SU-DHL-6 (cell line): Measurements from ENCODE around the gene HNRNPL.

ENCODE experiments used
- H2AFZ ChIP-seq: fragments of 200-600 bp; sonication (generic); 2 replicates; pipeline ENCODE4 v1.6.1; 2014; ENCODE audit warnings: low read depth, mild to moderate bottlenecking, moderate library complexity, mixed read lengths, antibody characterized with exemption, low read length; ENCODE audit not compliant: severe bottlenecking
- H3F3A ChIP-seq: fragments of 200-600 bp; shearing (Covaris generic); 2 replicates; pipeline ENCODE4 v1.6.0; 2016; ENCODE audit warnings: antibody characterized with exemption, mild to moderate bottlenecking; ENCODE audit not compliant: insufficient read depth
- H3K27ac ChIP-seq: fragments of 200-600 bp; sonication (generic); 2 replicates; pipeline ENCODE4 v1.5.1; 2016; ENCODE audit warnings: low read depth, mild to moderate bottlenecking, low read length, moderate library complexity, mixed read lengths
- H3K27me3 ChIP-seq: fragments of 200-600 bp; sonication (generic), shearing (Covaris generic); 2 replicates; pipeline ENCODE4 v1.6.0; 2014; ENCODE audit warnings: mild to moderate bottlenecking, low read length
- H3K36me3 ChIP-seq: fragments of 200-600 bp; sonication (generic); 2 replicates; pipeline ENCODE4 v1.6.1; 2014; ENCODE audit warnings: mild to moderate bottlenecking, low read length, mixed read lengths
- H3K4me2 ChIP-seq: fragments of 300-600, 200-600 bp; shearing (Covaris generic), sonication (generic); 2 replicates; pipeline ENCODE4 v1.6.0; 2014; ENCODE audit warnings: low read length, low read depth, mild to moderate bottlenecking; ENCODE audit not compliant: poor library complexity, severe bottlenecking
- H3K4me3 ChIP-seq: fragments of 200-600 bp; sonication (generic); 2 replicates; pipeline ENCODE4 v1.5.1; 2014; ENCODE audit warnings: antibody characterized with exemption, low read length, mild to moderate bottlenecking, mixed read lengths; ENCODE audit not compliant: insufficient read depth, poor library complexity, severe bottlenecking
- H3K79me2 ChIP-seq: fragments of 200-600 bp; sonication (generic); 2 replicates; pipeline ENCODE4 v1.6.1; 2014; ENCODE audit warnings: mild to moderate bottlenecking, low read length, moderate library complexity; ENCODE audit not compliant: insufficient read depth
- H3K9ac ChIP-seq: fragments of 200-600 bp; sonication (generic); 2 replicates; pipeline ENCODE4 v1.7.0; 2014; ENCODE audit warnings: mild to moderate bottlenecking, low read length
- H3K9me2 ChIP-seq: fragments of 200-600 bp; sonication (generic); replicated peaks from 2 replicates; pipeline ENCODE4 v1.6.1; 2014; ENCODE audit warnings: low read length; ENCODE audit not compliant: insufficient read depth
- H3K9me3 ChIP-seq: fragments of 200-600 bp; sonication (generic); 2 replicates; pipeline ENCODE4 v1.6.1; 2014; ENCODE audit warnings: low read length, mixed read lengths; ENCODE audit not compliant: insufficient read depth
- H4K20me1 ChIP-seq: fragments of 200-600 bp; sonication (generic); 2 replicates; pipeline ENCODE4 v1.6.1; 2014; ENCODE audit warnings: low read depth, mild to moderate bottlenecking, antibody characterized with exemption, low read length, moderate library complexity, mixed read lengths
- CTCF ChIP-seq: fragments of 200-600 bp; sonication (generic); IDR thresholded peaks from one replicate; pipeline ENCODE4 v1.5.1; 2017; ENCODE audit warnings: antibody characterized with exemption, mild to moderate bottlenecking, low read length, moderate library complexity; ENCODE audit not compliant: insufficient read depth, poor library complexity, severe bottlenecking
- EZH2phosphoT487 ChIP-seq: fragments of 200-600 bp; sonication (generic), shearing (Covaris generic); conservative IDR thresholded peaks from 2 replicates; pipeline ENCODE4 v1.6.1; 2018; ENCODE audit warnings: mild to moderate bottlenecking, antibody characterized with exemption, low read length, moderate library complexity, mixed read lengths

HNRNPL gene

DNA sequence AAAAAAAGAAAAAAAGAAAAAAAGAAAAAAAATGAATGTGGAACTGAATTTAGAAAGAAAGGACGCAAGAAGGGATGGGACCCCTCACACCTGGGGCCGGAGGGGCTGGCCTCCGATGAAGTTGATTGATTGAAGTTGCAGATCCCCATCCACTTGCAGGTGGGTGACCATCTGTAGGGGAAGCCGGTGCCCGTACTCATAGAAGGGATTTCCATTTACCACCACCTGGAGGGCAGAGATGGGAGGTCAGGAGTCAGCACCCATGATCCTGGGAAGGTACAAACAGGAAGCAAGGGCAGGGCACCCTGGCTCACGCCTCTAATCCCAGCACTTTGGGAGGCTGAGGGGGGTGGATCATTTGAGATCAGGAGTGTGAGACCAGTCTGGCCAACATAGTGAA lies 43.4 kb downstream of the HNRNPL start:
- H4K20me1 ChIP-seq: no peaks in the 10 kb centered on the region
- H2AFZ ChIP-seq: no peak overlapping the region
- no peaks in the 10 kb centered on the region for H3K9me3 ChIP-seq
- no peaks in the 10 kb centered on the region for H3K79me2 ChIP-seq
- no peaks in the 10 kb centered on the region for H3K9me2 ChIP-seq
- no peaks in the 10 kb centered on the region for H3K36me3 ChIP-seq
- H3F3A ChIP-seq: no peaks in the 10 kb centered on the region
- no peak overlapping the region for H3K4me2 ChIP-seq
- no peaks in the 10 kb centered on the region for H3K27me3 ChIP-seq
- no peak for TF ChIP-seq EZH2phosphoT487
- no peak for TF ChIP-seq CTCF
- no peak overlapping the region for H3K27ac ChIP-seq
- no peak overlapping the region for H3K4me3 ChIP-seq
- no peak overlapping the region for H3K9ac ChIP-seq

DNA sequence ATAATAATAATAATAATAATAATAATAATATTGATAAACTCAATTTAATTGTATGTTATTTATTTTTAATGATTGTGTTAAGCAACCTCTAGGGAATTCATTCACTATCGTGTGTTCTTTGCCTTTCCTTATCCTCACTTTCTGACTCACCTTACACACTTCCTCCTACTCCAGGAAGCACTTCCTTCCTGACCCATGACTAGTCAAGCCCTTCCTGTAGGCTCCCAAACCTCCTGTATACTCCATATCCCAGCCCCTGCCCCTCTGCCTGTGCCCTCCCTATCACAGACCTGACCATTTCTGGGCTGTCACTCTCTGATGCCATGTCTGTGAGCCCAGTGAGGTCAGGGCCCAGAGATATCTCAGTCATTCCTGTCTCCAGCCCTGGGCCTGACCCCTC lies 44.6 kb downstream of the HNRNPL start:
- no peak overlapping the region for H3K4me2 ChIP-seq
- H3K9me3 ChIP-seq: no peaks in the 10 kb centered on the region
- no peaks in the 10 kb centered on the region for H3F3A ChIP-seq
- no peaks in the 10 kb centered on the region for H3K79me2 ChIP-seq
- H3K27me3 ChIP-seq: no peaks in the 10 kb centered on the region
- no peaks in the 10 kb centered on the region for H3K9me2 ChIP-seq
- no peak overlapping the region for H3K4me3 ChIP-seq
- no peaks in the 10 kb centered on the region for H3K36me3 ChIP-seq
- H3K9ac ChIP-seq: no peak overlapping the region
- no peaks in the 10 kb centered on the region for H4K20me1 ChIP-seq
- TF ChIP-seq EZH2phosphoT487 (no peak), CTCF (no peak)
- no peak overlapping the region for H3K27ac ChIP-seq
- H2AFZ ChIP-seq: no peak overlapping the region

- Histone ChIP-seq H3K4me3 (no peak overlapping the region), H3K9me3 (no peaks in the 10 kb centered on the region), H2AFZ (no peak overlapping the region), H3K27ac (no peak overlapping the region), H3K79me2 (no peaks in the 10 kb centered on the region), H4K20me1 (no peaks in the 10 kb centered on the region), H3K36me3 (no peaks in the 10 kb centered on the region), H3K9ac (no peak overlapping the region), H3K4me2 (no peak overlapping the region), H3K9me2 (no peaks in the 10 kb centered on the region), H3K27me3 (no peaks in the 10 kb centered on the region), H3F3A (no peaks in the 10 kb centered on the region)
- no peak for TF ChIP-seq EZH2phosphoT487
- TF ChIP-seq CTCF: no peak
These were observed 46.2 kb downstream of the HNRNPL start for GRCh38 chr19:38803543-38803942.
